GM19455 (cell line): ENCODE data around the gene ADAMTSL1.

Source experiments
- ATAC-seq: cut with Tn5 transposase; IDR thresholded peaks from one replicate; pipeline ENCODE4 v1.9.1; 2021; ENCODE audit not compliant: unreplicated experiment

The ADAMTSL1 gene

GRCh38 chr9:18639911-18640310, 166.0 kb downstream of the ADAMTSL1 start:
- no peak for ATAC-seq

GRCh38 chr9:18658804-18659705, 185.1 kb downstream of the ADAMTSL1 start:
- ATAC-seq = no peak

- no peak for ATAC-seq
Observed at GRCh38 chr9:18660001-18660400, 186.0 kb downstream of the ADAMTSL1 start.

- no peak for ATAC-seq
Observed at GRCh38 chr9:18662320-18662719, 188.4 kb downstream of the ADAMTSL1 start.

GRCh38 chr9:18665947-18666346, 192.0 kb downstream of the ADAMTSL1 start:
- ATAC-seq = no peak

- no peak for ATAC-seq
Observed at GRCh38 chr9:18666348-18666747, 192.4 kb downstream of the ADAMTSL1 start.

GRCh38 chr9:18666986-18667772, 193.2 kb downstream of the ADAMTSL1 start:
- ATAC-seq = no peak

GRCh38 chr9:18668944-18669343, 195.0 kb downstream of the ADAMTSL1 start:
- ATAC-seq = no peak

GRCh38 chr9:18672706-18673105, 198.8 kb downstream of the ADAMTSL1 start:
- no peak for ATAC-seq

- ATAC-seq = no peak
Observed at GRCh38 chr9:18673179-18673578, 199.2 kb downstream of the ADAMTSL1 start.

GRCh38 chr9:18675332-18675731, 201.4 kb downstream of the ADAMTSL1 start:
- ATAC-seq = no peak

- no peak for ATAC-seq
Observed at GRCh38 chr9:18675973-18676372, 202.0 kb downstream of the ADAMTSL1 start.

- no peak for ATAC-seq
Observed at GRCh38 chr9:18676525-18676924, 202.6 kb downstream of the ADAMTSL1 start.

GRCh38 chr9:18678821-18679590, 205.1 kb downstream of the ADAMTSL1 start:
- no peak for ATAC-seq

GRCh38 chr9:18682907-18683306, 209.0 kb downstream of the ADAMTSL1 start:
- no peak for ATAC-seq

- ATAC-seq = no peak
Observed at GRCh38 chr9:18683312-18683711, 209.4 kb downstream of the ADAMTSL1 start.

GRCh38 chr9:18683851-18684250, 209.9 kb downstream of the ADAMTSL1 start:
- ATAC-seq = no peak

- ATAC-seq = no peak
Observed at GRCh38 chr9:18684593-18685317, 210.8 kb downstream of the ADAMTSL1 start.

GRCh38 chr9:18688581-18689565, 214.9 kb downstream of the ADAMTSL1 start:
- ATAC-seq = no peak
